Stimulated activated CD8-positive, alpha-beta memory T cell treated with anti-CD3 and anti-CD28 coated beads, Interleukin-12 subunit alpha, Interleukin-12 subunit beta, amount 100 ng/mL, for 24 hours (primary cell): ENCODE measurements around the gene F3.

Experiments used
- DNase-seq: peaks from one replicate; pipeline ENCODE4 v3.0.0-alpha.2; 2020; ENCODE audit errors: extremely low read depth

Gene F3

DNA sequence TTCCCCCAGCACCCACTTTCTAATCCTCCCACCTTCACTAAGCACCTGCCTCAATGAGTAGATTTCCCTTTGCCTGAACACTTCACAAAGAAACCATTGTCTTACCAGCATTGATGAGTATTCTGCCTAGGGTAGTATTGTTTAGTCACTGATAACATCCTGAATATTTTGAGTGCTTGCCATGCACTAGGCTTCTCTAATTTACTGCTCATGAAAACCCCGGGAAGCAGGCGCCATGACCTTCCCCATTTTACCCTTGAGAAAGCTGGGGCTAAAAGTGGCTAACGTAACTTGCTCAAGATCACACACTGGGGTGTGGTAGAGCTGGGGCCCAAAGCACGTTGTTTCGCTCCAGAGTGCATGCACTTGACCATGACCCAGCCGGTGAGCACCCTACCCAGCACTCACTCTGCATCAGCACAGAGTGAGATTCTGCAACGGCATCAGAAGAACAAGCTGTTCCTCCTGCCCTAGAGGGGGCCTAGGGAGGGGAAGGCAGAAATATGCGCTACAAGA, 10.6 kb upstream of the F3 start:
- no peak for DNase-seq

DNA sequence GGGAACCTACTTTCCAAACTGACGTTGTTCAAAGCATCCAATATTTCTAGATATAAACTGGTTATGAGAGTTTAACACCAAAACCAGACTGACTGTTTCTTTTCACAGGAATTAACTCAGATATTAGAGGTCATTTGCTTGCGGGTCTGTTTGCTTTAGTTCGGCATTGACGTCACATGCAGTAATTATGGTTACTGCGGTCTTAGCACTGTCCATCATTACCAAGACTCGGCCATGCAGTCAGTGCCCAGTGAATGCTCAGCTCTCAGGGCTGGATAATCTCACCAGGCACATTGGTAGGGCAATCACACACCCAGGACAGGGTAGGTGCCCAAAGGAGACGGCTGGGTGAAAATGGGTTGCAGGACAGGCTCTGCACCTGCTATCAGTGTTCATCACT, 9.9 kb upstream of the F3 start:
- DNase-seq = no peak

DNA sequence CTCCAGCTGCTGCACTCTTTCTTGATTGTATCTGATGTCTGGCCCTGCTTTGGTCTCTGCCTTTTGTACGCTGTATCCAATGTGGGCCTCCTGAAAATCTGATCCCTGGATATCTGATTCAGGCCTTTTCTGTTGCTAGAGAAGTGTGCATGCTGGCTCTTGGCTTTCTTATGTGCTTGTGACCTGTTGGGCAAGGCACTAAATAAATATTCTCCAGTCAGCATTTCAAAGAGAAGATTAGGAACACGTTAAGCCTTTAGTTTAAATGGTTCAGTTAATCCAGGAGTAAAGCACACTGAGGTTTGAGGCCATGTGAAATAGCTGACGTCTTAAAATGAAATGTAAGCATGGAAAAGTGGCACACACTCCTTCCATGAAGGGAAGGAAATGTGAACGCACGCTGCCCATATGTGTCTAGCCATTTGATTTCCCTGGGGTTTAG, 9.3 kb upstream of the F3 start:
- no peak for DNase-seq

DNA sequence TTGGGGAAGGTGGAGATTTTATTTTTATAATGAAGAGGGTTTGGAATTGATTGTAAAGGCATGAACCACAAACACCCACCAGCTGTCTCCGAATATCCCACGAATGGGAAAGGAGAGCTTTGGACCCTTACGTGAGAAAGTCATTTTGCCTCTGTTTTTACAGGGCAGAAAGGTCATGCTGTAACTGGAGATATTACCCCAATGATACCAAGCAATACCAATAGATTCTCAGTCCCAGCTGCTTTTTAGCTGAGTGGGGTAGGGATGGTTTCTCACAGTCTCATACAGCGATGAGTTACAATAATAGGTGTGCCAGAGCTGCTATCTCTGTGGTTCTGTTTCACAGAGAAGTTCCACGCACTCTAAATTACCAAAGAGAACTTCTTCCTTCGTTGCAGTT, 8.8 kb upstream of the F3 start:
- no peak for DNase-seq

DNA sequence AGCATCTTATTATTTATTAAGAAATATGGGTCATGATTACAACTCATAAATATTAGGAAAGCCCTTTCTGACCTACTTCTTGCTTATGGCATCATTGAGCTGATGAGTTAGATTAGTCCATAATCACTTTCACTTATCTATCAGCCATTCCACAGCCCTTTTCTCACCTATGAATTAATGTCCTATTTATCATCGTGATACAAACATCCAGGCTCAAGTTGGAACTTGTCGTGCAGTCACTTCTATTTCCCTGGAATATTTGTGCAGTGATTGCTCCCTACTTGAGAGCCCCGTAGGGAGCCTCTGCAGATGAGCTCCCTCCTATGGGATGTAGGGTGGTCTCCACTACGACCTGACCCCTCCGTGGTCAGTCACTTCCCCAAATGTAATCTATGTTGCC, 8.1 kb upstream of the F3 start:
- DNase-seq = no peak

DNA sequence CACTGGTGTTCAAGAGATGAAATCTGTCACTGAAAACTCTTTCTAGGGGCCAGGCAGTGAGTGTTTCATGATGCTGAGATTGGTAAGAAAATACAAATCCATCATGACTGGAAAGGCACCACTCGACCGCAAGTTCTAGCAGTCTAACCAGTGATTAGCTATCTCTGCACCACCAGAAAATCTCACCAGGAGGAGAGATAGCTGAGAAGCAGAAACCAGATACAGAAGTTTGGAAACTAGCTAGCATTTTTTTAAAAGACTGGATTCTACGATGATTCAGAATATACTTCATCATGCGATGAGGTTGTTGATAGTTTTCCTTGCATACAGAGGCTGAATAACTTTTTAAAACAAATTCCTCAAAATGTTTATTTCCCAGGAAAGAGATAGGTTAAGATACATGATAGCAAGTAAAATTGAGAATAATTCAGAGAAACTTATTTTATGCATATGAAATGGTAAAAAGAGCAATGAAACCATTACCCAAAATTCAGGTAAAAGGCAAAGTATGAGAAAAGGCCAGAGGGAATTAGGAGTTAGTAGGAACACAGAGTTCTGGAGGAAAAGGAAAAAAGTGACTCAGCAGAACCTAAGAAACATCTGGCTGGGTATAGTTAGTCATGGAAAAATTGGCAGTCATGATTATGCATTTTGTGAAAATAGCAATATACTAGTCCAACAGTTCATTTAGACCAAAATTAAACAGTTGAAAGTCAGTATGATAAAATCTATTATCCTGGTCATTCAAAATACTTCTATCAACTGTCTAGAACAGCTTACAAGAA, 3.3 kb upstream of the F3 start:
- DNase-seq = no peak

DNA sequence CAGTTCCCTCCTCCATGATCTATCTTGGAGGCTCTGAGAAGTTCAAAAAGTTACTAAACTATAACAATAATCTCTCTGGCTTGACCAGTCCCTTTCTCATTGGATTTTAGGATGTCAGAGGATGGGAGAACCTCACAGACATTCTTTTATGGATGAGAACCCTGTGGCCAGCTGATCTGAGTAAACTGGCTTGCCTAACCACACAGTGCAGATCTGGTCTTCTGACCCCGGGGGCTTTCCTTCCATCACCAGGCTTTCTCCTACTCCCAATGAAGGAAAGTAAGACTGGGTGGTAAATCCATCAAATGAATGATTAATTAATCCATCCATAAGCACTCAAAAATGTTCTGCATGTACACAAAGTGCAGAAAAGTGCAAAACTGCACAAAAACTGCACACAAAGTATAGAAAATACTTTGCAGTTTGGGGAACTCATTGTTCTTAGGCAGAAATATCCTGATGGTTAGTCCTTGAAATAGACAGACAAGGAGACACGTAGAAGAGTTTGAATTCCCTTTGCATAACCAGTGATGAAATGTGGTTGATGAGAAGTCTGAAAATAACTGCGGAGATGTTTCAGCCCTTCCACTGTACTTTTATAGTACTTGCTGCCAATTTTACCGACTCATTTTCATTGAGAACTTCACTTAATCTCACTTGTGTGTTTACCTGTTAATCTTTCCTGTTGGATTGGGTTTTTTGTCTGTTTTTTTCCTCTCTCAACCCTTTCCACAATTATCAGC, 2.5 kb upstream of the F3 start:
- DNase-seq = no peak

DNA sequence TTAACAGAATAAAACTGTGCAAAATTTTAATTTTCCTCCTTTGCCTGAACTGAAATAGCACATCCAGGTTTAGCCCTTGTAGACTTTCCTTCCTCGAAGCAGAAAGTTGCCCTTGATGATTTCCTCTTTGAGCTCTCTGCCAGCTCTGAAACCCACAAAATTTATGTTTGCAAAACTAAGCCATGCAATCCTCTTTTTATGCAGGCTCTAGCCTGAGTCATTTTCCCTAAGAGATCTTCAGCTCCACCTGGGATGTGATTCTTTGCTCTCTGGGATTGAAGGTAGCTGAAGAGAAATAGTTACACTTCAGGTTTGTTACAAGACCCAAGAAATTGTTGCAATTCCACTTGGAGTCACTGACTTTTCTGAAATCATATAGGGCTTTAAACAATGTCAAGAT, 1.4 kb upstream of the F3 start:
- DNase-seq = no peak

DNA sequence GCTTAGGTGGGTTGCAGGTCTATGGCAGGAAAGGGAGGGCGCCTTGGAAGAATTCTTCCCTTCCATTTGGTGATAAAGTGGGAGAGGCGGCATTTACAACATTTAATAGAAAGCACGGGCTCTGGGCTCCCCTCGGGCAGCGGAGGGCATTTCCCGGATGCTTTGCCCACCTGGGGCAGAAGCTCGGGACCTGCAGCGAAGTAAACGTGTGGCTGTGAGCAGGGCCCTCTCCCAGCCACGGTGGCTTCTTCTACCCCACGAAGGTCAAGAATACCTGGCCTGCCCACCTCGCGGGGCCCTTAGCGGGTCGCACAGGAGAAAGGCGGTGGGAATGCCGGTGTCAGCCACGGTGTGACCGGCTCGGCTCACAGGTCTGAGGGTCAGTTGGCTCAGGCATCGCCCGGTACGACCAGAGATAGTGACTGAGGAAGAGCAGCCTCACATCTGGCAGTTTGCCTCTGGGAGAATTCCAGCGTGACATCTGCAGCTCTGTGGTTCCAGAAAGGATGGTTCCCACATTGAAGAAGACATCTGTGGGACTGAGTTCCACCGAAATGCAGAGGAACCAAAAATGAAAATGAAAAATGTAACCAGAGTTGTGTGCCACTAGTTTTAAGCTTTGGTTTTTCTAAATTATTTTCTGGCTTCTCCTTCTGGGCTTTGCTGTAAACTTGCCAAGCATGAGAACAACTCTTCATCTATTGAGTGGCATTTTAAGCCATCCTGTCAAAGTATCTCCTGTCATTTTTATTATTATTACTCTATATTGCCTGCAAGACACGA, 720 bp upstream of the F3 start:
- DNase-seq = no peak

DNA sequence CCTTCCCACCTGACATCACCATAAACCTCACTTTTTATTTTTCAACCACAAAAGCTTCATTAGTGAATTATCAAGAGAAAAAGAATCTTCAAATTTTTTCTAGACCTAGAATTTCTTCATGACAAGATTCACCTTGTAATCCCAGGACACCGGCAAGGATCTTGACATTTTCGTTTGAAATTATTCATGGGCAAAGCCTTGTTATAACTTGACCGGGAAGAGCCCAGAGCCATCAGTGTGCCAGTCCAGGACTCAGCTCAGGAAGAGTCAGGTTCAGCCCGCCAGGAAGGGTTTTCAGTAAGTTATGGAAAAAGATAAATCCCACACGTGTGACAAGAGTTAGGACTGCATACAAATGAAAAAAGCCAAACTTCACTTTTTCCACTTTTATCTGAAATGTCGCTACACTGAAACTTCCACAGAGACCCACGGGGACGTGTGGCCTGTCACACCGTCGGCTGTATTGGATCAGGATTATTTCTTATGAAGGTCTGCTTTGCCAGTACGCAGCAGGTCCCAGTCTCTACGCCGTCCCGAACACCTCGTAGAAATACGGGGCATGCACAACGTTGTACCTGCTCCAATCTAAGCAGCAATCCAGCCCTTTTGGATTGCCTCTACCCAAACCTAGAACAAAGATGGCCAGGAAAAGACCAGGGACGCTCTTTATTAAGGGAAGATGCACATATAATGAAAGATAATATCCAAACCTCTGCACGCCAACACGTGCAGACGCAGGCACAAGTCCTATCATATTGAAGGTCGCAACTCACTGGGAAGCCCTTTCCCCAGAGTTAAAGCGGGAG, 916 bp downstream of the F3 start:
- DNase-seq = no peak

DNA sequence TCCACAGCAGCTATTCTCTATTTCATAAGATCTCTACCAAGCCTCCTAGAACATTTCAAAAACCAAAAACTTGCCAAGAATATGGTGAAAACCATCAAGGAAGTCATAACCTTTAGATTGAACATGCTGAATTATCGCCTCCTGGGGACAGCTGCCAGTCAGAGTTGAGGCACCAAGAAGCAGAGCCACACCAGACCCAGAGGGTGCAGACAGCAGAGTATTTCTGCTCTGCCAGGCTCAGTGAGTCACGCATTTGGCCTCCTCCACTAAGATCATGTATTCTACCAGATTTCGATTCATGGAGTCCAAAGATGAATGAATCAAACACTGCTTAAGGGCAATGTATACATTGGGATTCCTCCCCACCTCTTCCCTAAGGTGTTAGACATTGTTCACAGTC, 2.1 kb downstream of the F3 start:
- no peak for DNase-seq

DNA sequence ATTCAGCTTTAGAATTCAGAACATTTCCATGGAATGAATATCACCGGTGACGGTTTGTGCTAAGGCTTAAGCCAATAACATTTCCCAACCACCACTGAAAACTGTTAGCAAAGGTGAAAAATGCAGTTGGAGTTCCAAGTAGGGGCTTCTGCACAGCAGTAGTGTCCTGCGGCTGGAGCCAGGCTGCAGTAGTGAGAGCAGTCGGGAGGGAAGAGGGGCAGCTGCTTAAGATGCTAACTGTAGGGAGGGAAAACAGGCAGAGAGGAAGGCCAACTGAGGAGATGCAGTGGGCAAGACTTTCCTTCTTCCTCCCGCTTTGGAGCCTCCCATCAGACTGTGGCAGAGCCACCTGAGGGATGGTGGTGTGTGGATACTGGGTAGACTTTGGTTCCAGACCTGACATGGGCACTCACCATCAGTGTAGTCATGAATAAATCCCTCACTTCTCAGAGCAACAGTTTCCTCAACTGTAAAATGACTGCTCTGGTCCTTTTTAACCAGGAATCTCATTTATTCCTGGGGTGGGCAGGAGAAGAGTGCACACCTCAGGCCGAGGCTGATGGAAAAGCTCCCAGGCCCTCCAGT, 3.2 kb downstream of the F3 start:
- no peak for DNase-seq

DNA sequence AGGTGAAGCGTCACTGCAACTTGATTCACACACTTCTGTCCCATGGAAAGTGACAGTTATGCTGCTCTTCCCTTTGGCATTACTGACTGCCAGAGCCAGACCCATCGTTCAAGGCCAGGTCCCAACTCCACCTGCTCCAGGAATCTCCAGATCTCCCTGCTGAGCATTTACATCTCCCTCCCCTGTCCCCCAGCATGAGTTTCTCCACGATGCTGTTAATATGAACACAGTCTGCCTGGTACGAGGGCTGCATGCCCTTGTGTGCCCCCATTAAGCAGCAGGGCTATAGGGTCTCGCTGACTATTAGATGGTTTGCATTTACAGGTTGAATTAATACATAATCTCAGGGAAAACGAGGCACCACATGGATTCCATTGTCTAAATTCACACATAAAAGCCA, 4.3 kb downstream of the F3 start:
- DNase-seq = no peak

DNA sequence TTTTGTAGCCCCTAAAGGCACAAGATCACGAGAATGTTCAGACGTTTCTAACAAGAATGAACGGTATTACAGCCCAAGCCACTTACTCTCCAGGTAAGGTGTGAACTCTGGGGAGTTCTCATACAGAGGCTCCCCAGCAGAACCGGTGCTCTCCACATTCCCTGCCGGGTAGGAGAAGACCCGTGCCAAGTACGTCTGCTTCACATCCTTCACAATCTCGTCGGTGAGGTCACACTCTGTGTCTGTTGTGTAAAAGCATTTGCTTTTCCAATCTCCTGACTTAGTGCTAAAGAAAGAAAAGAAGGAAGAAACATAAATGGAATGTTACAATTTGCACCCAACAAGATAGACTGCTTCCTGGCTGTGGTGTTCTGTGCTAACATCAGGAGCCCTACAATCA, 5.7 kb downstream of the F3 start:
- DNase-seq = no peak

DNA sequence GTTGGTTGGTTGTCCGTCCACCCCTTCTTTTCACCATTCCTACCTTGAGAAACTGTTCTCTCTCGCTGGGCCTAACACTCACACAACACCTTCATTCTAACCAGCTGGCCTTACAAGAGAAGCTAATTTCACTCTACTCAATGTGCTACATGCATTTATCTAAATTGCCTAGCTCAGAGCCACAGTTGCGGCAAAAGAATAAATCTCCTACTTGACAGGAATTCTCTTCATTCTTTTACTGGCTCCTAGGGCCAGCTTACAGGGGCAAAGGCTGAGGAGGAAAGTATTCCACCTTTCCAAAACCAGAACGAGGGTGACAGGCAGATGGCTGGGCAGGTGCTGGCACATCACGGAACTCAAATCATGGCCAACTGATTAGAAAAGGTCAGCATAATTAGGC, 6.5 kb downstream of the F3 start:
- DNase-seq = no peak

DNA sequence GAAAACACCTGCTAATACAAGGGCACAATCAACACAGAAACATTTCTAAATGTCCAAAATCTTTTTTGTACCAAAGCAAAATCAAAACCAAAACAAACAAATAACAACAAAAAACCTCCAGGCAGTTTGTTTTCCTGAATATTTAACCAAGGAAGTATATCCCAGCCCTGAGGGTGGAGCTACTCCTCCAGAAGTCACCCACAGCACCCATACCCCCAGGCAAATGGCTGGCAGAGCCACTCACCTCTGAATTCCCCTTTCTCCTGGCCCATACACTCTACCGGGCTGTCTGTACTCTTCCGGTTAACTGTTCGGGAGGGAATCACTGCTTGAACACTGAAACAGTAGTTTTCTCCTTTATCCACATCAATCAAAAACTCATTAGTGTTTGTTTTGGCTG, 9.5 kb downstream of the F3 start:
- DNase-seq = no peak

DNA sequence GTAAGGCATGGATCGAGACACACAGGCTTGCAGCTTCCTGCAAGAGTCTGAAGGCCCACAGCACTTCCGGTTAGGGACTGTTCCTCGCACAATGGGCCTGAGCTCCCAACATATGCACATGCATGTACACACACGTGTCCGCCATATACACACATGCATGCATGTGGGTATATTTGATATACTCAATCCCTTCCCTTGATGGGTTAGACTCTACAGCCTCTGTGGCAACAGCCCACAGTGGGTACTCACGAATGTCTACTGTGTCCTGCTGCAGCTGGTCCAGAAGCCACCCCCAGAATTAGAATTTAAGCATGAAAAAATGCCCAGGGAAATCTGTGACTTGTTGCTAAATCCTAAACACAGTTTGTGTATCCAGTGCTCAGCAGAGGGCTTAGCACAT, 9.9 kb downstream of the F3 start:
- no peak for DNase-seq

DNA sequence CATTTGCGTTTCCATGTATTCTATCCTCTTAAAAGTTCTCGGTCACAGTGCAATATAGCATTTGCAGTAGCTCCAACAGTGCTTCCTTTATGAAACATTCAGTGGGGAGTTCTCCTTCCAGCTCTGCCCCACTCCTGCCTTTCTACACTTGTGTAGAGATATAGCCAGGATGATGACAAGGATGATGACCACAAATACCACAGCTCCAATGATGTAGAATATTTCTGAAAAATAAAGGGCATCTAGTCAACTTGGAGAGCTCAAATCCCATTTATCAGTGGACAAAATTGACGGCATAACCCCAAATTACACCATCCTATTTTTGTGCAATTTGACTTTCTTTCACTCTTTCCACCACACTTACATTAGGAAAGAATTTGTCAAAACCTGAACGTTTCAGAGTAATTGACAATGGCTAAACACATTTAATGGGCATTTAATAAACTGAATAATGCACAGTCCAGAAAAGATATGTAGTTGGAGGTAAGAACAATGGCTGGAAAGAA, 11.1 kb downstream of the F3 start:
- DNase-seq = no peak

DNA sequence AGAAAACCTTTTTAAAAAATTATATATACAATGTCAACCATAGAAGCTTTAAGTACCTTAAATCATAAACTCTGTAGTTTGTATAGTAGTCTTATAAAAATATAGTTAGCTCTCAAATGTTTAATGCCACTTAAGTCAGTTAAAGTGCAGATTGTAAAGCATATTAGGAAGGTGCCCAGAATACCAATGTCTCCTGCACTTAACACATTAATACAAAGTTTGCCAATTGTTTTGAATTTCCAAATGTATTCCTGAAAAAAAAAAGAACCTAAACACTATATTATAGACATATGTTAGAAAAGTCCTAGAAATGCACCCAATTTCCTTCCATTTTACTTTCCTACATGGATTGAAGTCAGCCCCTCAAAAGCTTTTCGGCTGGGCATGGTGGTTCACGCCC, 12.1 kb downstream of the F3 start:
- DNase-seq = no peak

DNA sequence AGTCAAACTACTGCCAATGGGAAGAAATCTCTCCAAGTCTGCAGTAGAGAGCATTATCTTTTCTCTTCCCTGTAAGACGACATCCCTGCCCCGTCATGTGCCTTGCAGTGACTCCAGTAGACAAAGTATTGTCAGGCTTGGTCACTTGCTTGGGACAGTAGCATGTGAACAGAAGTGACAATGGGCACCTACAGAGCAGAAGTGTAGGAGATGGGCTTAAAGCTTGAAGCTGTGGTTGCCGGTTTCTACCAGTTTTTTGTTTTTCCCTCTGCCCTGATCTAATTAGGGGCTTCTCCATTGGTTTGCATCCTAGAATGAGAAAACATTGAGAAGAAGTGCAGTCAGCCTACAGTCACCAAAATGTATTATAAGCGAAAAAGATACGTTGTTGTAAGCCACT, 12.7 kb downstream of the F3 start:
- DNase-seq = no peak

DNA sequence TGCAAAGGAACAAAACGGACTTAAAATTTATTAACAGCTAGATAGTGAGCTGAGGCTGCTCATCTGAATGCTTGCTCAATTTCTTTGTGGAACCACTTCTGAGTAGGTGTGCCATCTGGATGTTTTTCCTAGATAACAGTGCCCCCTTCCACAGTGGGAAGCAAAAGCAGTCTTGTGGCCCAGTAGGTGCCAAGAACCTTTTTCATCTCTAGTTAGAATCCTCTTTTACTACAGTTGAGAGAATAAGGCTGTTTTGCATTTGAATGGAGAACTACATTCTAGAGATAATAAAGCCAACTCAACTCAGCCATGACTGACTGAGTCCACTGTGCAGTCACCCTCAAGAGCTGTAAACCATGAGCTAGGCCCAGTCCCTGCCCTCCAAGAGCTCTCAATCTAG, 13.3 kb downstream of the F3 start:
- no peak for DNase-seq
